Adipose tissue (tissue), 3 donors: ENCODE measurements around the gene LRCOL1. TPM values are rescaled to one million over a fixed set of nuclear protein-coding genes. Genes with fewer than 3 reads are reported as not detected.

Experiments
- H3K27ac ChIP-seq: one replicate; pipeline ENCODE4 v1.5.1; 2013; ENCODE audit warnings: low read depth, low read length
- WGBS, 3 donors: extraction: QIAGEN DNeasy Blood & Tissue Kit; methylation state at CpG; one replicate each; pipeline ENCODE4 v1.1.7; 2013; 5-methylcytosine and 5-hydroxymethylcytosine counted together
- polyA plus RNA-seq, 3 donors: library from polyadenylated mRNA; stranded (reverse); fragments of 200-250 nt; gene quantifications; one replicate each; pipeline ENCODE4 v1.2.3, GENCODE V29; 2013
- donor health status: healthy with polysubstance abuse.
- donor health status: Bipolar disorder and iron deficiency.
- donor health status: healthy.

The LRCOL1 gene
- polyA plus RNA-seq, 3 donors, result 0.14 to 0.18 TPM; not detected in 1

- 83 to 87% (median 85%) methylated on average over 19 to 22 of the region's 22 CpGs for WGBS, 3 donors
- H3K27ac ChIP-seq, result no peak overlapping the region
These were observed 33.0 kb downstream of the LRCOL1 start for GRCh38 chr12:132577191-132577920.

GRCh38 chr12:132576701-132577100, 33.7 kb downstream of the LRCOL1 start:
- H3K27ac ChIP-seq, result no peak overlapping the region
- 94 to 97% (median 96%) methylated on average over 11 to 12 of the region's 12 CpGs for WGBS, 3 donors

- WGBS, 3 donors, result 96 to 99% (median 98%) methylated on average over 11 of the region's 11 CpGs
- H3K27ac ChIP-seq, result no peak overlapping the region
These were observed 34.7 kb downstream of the LRCOL1 start for GRCh38 chr12:132575661-132576060.

GRCh38 chr12:132574271-132574996, 35.9 kb downstream of the LRCOL1 start:
- WGBS, 3 donors, result 96 to 97% (median 96%) methylated on average over 38 to 39 of the region's 39 CpGs
- H3K27ac ChIP-seq, result no peak overlapping the region

DNA sequence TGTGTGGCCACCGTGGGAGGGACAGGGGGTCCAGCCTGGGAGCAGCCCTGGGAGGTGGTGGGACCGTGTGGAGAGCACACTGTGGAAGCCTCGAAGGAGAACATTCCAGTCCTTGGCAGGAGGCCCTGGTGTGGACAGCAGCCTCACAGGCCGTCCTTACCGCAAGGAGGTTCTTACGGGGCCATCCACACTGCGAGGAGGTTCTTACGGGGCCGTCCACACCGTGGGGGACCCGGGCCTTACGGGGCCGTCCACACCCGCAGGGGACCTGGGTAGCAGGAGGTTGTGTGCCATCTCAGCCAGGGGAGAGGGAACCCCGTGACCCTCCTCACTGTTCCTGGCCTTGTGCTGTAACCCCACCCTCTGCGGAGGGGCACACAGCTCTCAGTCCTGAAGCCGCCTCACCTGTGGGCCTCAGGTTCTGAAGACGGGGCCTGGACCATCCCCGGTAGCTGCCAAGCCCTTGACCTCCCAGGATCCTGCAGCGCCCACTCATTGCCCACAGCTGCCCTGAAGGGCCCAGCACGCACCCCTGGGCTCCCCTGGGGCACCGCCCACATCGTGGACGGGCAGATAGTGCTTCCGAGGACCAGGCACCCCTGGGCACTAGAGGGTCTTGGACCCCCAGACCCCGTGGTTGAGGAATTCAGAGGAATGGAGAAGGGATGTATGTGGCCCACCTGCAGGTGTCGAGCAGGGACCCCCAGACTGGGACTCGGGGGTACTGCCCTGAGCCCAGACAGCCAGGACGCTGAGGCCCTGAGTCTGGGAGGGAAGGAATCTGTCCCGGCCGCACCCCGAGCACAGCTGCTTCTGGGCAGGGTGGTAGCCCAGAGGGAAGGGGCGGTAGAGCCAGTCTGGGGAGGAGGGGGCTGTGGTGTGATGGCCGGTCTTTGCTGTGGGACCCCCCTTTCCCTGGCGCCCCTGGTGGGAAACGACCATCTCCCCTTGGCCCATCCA, 37.3 kb downstream of the LRCOL1 start:
- 89 to 93% (median 91%) methylated on average over 33 to 36 of the region's 36 CpGs for WGBS, 3 donors
- no peak overlapping the region for H3K27ac ChIP-seq

DNA sequence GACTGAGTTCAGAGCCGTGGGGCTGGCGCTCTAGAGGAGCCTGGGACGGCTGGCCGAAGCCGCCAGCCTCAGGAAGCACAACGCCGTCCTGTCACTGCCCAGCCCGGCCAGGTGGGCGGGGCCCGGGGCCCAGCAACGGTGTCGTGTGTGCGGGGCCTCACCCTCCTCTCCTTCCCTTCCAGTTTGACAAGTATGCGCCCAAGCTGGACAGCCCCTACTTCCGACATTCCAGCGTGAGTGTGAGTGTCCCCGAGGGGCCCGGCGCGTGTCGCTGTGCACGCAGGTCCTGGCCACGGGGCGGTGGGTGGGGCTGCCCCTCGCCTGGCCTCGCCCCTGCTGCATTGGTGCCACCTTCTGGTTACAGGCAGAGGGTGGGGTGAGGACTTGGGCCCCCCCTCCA, 38.3 kb downstream of the LRCOL1 start:
- 79 to 88% (median 83%) methylated on average over 25 to 26 of the region's 26 CpGs for WGBS, 3 donors
- no peak overlapping the region for H3K27ac ChIP-seq

DNA sequence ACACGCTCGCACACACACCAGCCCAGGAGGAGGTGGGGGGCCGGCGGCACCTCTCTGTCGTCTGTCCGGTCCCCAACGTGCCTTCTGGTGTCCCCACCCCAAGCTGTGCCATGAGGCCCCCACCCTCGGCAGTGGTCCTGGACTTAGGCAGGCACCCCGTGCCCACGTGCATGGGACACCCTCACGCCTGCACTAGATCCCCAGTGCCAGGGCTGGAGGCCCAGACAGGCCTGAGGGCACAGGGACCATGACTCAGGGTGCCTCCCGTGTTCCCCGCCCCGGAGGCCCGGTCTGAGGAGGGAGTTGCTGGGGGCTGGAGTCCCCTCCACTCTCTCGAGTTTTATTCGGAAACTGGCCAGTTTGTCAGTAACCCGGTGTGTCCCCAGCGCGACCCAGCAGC, 38.8 kb downstream of the LRCOL1 start:
- H3K27ac ChIP-seq, result no peak overlapping the region
- WGBS, 3 donors, result 83 to 94% (median 92%) methylated on average over 10 to 20 of the region's 20 CpGs

GRCh38 chr12:132571051-132571450, 39.3 kb downstream of the LRCOL1 start:
- 95 to 97% (median 96%) methylated on average over 25 to 27 of the region's 27 CpGs for WGBS, 3 donors

DNA sequence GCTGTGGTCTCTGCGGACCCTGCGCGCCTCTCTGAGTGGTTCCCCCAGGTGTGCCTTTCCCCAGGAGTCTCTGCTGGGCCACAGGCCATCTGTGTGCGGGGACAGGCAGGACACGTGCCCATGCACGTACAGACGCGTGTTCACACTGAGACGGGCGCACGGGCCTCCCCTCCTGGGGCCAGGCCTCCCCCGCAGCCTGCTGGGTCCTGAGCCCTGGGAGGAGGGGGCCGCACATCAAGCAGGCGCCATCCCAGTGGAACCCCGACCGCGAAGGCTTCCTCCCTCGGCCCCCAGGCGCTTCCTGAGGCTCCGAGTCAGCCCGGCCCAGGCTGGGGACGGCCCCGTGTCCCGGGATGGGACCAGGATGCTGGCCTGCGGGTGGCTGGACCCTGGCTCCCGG, 39.7 kb downstream of the LRCOL1 start:
- H3K27ac ChIP-seq, result no peak overlapping the region
- 96 to 97% (median 96%) methylated on average over 22 to 26 of the region's 26 CpGs for WGBS, 3 donors

More at GRCh38 chr12:132571051-132571450, 39.3 kb downstream of the LRCOL1 start:
- H3K27ac ChIP-seq, result no peak overlapping the region

GRCh38 chr12:132569856-132570480, 40.4 kb downstream of the LRCOL1 start:
- no peak overlapping the region for H3K27ac ChIP-seq
- 96 to 98% (median 97%) methylated on average over 39 to 55 of the region's 55 CpGs for WGBS, 3 donors

DNA sequence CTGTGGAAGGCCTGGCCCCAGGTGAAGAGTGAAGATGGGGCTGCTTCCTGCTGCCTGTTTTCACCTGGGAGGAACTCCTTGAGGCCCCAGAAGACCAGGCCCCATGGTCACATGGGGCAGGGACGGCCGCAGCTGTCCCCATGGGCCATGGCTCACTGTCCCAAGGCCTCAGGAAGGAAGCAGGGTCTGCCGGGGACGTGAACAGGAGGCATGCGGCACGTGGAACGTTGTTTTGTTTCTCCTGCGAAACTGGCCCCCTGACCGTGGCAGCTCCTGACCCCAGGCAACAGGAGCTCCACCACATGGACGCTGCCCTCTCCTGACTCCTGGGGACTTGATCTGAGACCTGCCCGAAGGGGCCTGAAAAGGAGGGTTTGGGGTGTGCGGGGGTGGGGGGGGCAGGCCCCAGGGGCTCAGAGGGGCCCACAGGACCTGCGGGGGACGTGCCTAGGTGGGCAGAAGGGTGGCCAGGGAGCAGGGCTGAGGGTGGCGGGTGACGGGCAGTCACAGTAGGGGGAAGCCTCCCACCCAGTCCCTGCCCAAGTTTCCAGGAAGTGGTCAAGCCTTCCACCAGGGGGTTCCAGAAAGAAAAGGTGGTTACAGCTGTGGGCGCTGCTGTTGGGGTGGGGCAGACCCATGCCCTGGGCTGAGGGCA, 41.4 kb downstream of the LRCOL1 start:
- H3K27ac ChIP-seq, result no peak overlapping the region
- 81 to 95% (median 86%) methylated on average over 15 to 17 of the region's 17 CpGs for WGBS, 3 donors

GRCh38 chr12:132568301-132568700, 42.1 kb downstream of the LRCOL1 start:
- WGBS, 3 donors, result 92 to 96% (median 92%) methylated on average over 16 of the region's 16 CpGs
- no peak overlapping the region for H3K27ac ChIP-seq

DNA sequence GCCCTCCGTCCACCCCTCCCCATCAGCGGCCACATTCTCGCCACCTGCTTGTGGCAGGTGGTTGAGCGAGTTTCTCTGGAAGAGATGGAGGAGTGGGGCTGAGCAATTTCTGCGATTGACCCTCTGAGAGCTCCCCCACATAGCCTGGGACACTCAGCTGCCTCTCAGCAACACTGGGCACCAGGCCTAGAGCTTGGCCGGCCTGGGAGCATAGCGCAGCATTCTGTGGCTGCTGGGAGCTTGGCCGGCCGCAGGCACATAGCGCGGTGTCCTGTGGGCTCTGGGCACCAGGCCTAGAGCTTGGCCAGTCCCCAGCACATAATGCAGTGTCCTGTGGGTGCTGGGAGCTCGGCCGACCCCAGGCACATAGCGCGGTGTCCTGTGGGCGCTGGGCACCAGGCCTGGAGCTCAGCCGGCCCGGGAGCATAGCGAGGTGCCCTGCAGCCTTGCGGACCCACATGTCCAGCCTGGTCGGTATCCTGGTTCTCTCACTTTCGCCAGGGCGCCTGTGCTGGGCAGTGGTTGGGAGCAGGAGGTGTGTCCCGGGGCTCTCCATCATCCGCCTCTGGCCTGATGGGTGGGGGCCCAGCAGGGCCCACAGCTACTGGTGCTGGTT, 43.8 kb downstream of the LRCOL1 start:
- WGBS, 3 donors, result 90 to 94% (median 92%) methylated on average over 25 of the region's 25 CpGs
- no peak overlapping the region for H3K27ac ChIP-seq

DNA sequence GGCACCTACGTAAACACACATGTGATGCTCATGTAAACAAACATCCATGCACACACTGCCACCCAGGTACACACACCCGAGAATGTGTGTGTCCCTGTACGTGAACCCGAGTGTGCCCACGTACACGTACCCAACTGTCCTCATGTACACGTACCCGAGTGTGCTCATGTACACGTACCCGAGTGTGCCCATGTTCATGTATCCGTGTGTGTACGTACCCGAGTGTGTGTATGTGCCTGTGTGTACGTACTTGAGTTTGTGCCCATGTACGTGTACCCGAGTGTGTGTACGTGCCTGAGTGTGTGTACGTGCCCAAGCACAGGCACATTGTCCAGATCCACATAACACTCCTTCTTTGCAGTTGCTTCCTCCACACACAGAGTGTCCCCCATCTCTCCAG, 45.0 kb downstream of the LRCOL1 start:
- no peak overlapping the region for H3K27ac ChIP-seq
- WGBS, 3 donors, result 93 to 97% (median 94%) methylated on average over 18 of the region's 18 CpGs

DNA sequence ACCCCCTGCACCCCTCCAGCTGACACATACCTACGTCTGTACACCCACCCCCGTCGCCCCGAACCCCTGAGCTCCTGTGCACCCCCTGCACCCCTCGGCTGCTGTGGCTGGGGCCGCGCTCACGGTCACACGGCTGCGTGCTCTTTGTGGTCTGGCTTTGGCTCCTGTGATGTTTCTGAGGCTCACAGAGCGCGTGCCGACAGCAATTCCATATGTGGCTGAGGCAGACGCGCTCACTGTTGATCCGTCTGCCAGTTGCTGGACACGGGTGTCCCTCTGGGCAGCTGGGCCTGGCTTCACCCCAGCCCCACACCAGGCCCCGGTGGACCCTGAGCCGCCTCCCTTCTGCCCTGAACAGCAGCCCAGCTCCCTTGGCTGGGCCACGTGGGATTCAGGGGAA, 46.5 kb downstream of the LRCOL1 start:
- no peak overlapping the region for H3K27ac ChIP-seq
- WGBS, 3 donors, result 92 to 96% (median 94%) methylated on average over 20 of the region's 20 CpGs

DNA sequence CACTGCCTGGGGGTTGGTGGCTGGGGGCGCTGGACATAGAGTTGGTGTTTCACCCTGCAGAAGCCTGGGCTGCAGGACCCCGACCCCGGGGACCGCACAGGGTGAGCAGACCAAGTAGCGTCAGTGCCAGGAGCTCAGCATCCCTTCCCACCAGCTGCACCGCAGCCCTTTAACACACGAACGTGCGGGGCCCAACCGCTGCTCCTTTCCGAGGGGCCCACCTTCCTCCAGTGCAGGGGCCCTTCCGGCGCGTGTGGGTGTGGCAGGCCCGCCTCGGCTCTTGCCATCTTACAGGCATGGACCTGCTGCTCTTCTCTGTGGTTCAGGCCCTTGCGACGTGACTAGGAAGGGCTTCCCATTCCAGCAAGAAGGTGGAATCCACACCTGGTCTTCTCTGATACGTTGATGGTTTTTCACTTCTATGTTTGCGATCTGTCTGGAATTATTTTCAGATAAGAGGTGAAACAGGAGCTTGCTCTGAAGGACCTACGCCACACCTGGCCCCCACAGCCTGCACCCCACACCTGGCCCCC, 47.8 kb downstream of the LRCOL1 start:
- WGBS, 3 donors, result 79 to 92% (median 84%) methylated on average over 18 to 21 of the region's 21 CpGs

More for the DNA sequence above, 47.8 kb downstream of the LRCOL1 start:
- no peak overlapping the region for H3K27ac ChIP-seq
